ENCODE data around the gene FBXL2.

The FBXL2 gene

GRCh38 chr3:33277193-33277882 is at the start of gene FBXL2:
FBXL2 (plus strand) TSS chr3:33277442; CDS start chr3:33277513, 71 bp downstream.
- DNase-seq: peak; percentile 22

- no peak for DNase-seq
These were observed 48.2 kb upstream of the FBXL2 start for GRCh38 chr3:33229066-33229465.

GRCh38 chr3:33229947-33230346 is 47.3 kb upstream of the FBXL2 start:
- DNase-seq: no peak

- no peak for DNase-seq
These were observed 45.3 kb upstream of the FBXL2 start for GRCh38 chr3:33231756-33232465.

GRCh38 chr3:33233884-33234283 is 43.4 kb upstream of the FBXL2 start:
- DNase-seq: no peak

- no peak for DNase-seq
These were observed 41.2 kb upstream of the FBXL2 start for GRCh38 chr3:33236005-33236404.

- DNase-seq: no peak
These were observed 39.8 kb upstream of the FBXL2 start for GRCh38 chr3:33237439-33237838.

GRCh38 chr3:33238923-33239322 is 38.3 kb upstream of the FBXL2 start:
- DNase-seq: no peak

GRCh38 chr3:33240261-33240660 is 37.0 kb upstream of the FBXL2 start:
- no peak for DNase-seq

GRCh38 chr3:33246786-33247185 is 30.5 kb upstream of the FBXL2 start:
- DNase-seq: no peak

GRCh38 chr3:33250712-33251111 is 26.5 kb upstream of the FBXL2 start:
- DNase-seq: no peak

- no peak for DNase-seq
These were observed 21.0 kb upstream of the FBXL2 start for GRCh38 chr3:33256249-33256648.

- no peak for DNase-seq
These were observed 17.1 kb upstream of the FBXL2 start for GRCh38 chr3:33260104-33260503.

- no peak for DNase-seq
These were observed 7.9 kb upstream of the FBXL2 start for GRCh38 chr3:33269385-33269784.

- DNase-seq: no peak
These were observed 5.9 kb upstream of the FBXL2 start for GRCh38 chr3:33271324-33271723.

GRCh38 chr3:33273628-33274027 is 3.6 kb upstream of the FBXL2 start:
- no peak for DNase-seq

GRCh38 chr3:33278163-33278562 is 921 bp downstream of the FBXL2 start:
- DNase-seq: no peak

- DNase-seq: no peak
These were observed 10.5 kb downstream of the FBXL2 start for GRCh38 chr3:33287672-33288282.

GRCh38 chr3:33299395-33300081 is 22.3 kb downstream of the FBXL2 start:
- no peak for DNase-seq

GRCh38 chr3:33312361-33312760 is 35.1 kb downstream of the FBXL2 start:
- DNase-seq: no peak

GRCh38 chr3:33313331-33313730 is 36.1 kb downstream of the FBXL2 start:
- no peak for DNase-seq

GRCh38 chr3:33314993-33315392 is 37.8 kb downstream of the FBXL2 start:
- DNase-seq: no peak

GRCh38 chr3:33315826-33316225 is 38.6 kb downstream of the FBXL2 start:
- DNase-seq: no peak

Measured in NCI-H1694 (cell line).